Peyer's patch (tissue), 4 donors: Measurements from ENCODE around the gene TMEM242.

Experiments used
- CTCF ChIP-seq, 6 experiments: fragments of 450-650 bp in 4 of 6; fragments of 200-600 bp in 2 of 6; sonication (generic) in 1 of 6; IDR thresholded peaks; one replicate each; pipeline ENCODE4 v1.5.1; 2017 to 2019; ENCODE audit warnings: antibody characterized with exemption in 6 of 6, mild to moderate bottlenecking in 3 of 6, moderate library complexity in 1 of 6
- POLR2A ChIP-seq, 2 donors: fragments of 450-650 bp; IDR thresholded peaks; one replicate each; pipeline ENCODE4 v1.5.1; 2017; ENCODE audit warnings: antibody characterized with exemption in 2 of 2, mild to moderate bottlenecking in 2 of 2, moderate library complexity in 2 of 2

DNA sequence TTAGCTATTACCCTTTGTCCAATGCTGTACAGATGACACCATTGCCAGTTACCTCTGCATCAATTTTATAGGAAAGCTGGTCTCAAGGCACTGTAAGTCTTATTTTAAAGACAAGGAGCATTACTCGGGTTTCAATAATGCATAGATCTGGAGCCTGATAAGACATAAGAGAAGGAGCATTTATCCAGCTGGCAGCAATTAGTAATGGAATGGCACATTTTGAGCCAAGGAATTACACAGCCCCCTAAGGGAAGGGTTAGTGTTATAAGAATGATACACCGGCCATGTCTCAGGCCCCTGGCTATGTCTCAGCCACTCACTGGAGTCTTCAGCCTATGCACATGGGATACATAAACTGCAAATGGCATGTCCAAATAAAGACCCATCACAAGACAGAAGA is 23.1 kb upstream of the TMEM242 start:
- TF ChIP-seq CTCF (IDR thresholded peaks at IDR 0.05) (no peak), POLR2A (IDR thresholded peaks at IDR 0.05) (no peak)
